H9 (cell line): ENCODE data around the gene TADA3. TPM values are rescaled to one million over a fixed set of nuclear protein-coding genes. Genes with fewer than 3 reads are reported as not detected.

ENCODE experiments used
- DNase-seq: peaks from one replicate; pipeline ENCODE4 v3.0.0-alpha.2; 2017
- H2AFZ ChIP-seq: one replicate; pipeline ENCODE4 v1.6.1; 2013; ENCODE audit warnings: mild to moderate bottlenecking, low read length, control low read depth, moderate library complexity
- H2AK5ac ChIP-seq: 2 replicates; pipeline ENCODE4 v1.6.1; 2013; ENCODE audit warnings: low read length, control low read depth, mixed read lengths; ENCODE audit not compliant: insufficient read length
- H2BK120ac ChIP-seq: one replicate; pipeline ENCODE4 v1.6.1; 2013; ENCODE audit warnings: low read depth, mild to moderate bottlenecking, low read length, control low read depth, inconsistent platforms; ENCODE audit not compliant: poor library complexity, severe bottlenecking
- H2BK12ac ChIP-seq: 2 replicates; pipeline ENCODE4 v1.6.1; 2013; ENCODE audit warnings: low read length, control low read depth, mixed read lengths, low read depth; ENCODE audit not compliant: insufficient read length
- H2BK15ac ChIP-seq: 2 replicates; pipeline ENCODE4 v1.6.1; 2013; ENCODE audit warnings: low read depth, low read length, control low read depth
- H2BK20ac ChIP-seq: one replicate; pipeline ENCODE4 v1.6.1; 2013; ENCODE audit warnings: low read depth, mild to moderate bottlenecking, low read length, control low read depth, inconsistent platforms; ENCODE audit not compliant: poor library complexity, severe bottlenecking
- H2BK5ac ChIP-seq: 2 replicates; pipeline ENCODE4 v1.6.1; 2013; ENCODE audit warnings: low read length, control low read depth, mixed read lengths; ENCODE audit not compliant: insufficient read length
- H3K14ac ChIP-seq: 2 replicates; pipeline ENCODE4 v1.6.1; 2013; ENCODE audit warnings: low read length, control low read depth; ENCODE audit not compliant: insufficient read depth
- H3K18ac ChIP-seq: 2 replicates; pipeline ENCODE4 v1.6.1; 2013; ENCODE audit warnings: low read depth, mild to moderate bottlenecking, mixed read lengths, low read length, control low read depth; ENCODE audit not compliant: insufficient read length
- H3K23ac ChIP-seq: 2 replicates; pipeline ENCODE4 v1.6.1; 2013; ENCODE audit warnings: low read length, control low read depth, mixed read lengths, low read depth; ENCODE audit not compliant: insufficient read length
- H3K23me2 ChIP-seq: 2 replicates; pipeline ENCODE4 v1.6.1; 2013; ENCODE audit warnings: low read depth, mild to moderate bottlenecking, mixed read lengths, low read length, control low read depth; ENCODE audit not compliant: insufficient read length, poor library complexity, severe bottlenecking
- H3K27ac ChIP-seq: 2 replicates; pipeline ENCODE4 v1.5.1; 2013; ENCODE audit warnings: low read length, control low read depth, mixed read lengths, low read depth; ENCODE audit not compliant: insufficient read length
- H3K27me3 ChIP-seq: 2 replicates; pipeline ENCODE4 v1.6.1; 2013; ENCODE audit warnings: low read length, control low read depth, inconsistent platforms; ENCODE audit not compliant: insufficient read depth
- H3K4ac ChIP-seq: 2 replicates; pipeline ENCODE4 v1.6.1; 2013; ENCODE audit warnings: low read depth, mild to moderate bottlenecking, control low read depth, inconsistent platforms, low read length, moderate library complexity
- H3K4me1 ChIP-seq: 2 replicates; pipeline ENCODE4 v1.6.1; 2013; ENCODE audit warnings: low read length, control low read depth, inconsistent platforms; ENCODE audit not compliant: insufficient read depth
- H3K4me2 ChIP-seq: 2 replicates; pipeline ENCODE4 v1.6.1; 2013; ENCODE audit warnings: low read length, control low read depth, mixed read lengths; ENCODE audit not compliant: insufficient read length, insufficient read depth
- H3K56ac ChIP-seq: 2 replicates; pipeline ENCODE4 v1.6.1; 2013; ENCODE audit warnings: low read depth, mild to moderate bottlenecking, mixed read lengths, low read length, control low read depth; ENCODE audit not compliant: insufficient read length
- H3K79me1 ChIP-seq: 2 replicates; pipeline ENCODE4 v1.6.1; 2013; ENCODE audit warnings: low read depth, mild to moderate bottlenecking, moderate library complexity, low read length, control low read depth, inconsistent platforms; ENCODE audit not compliant: insufficient read depth, poor library complexity, severe bottlenecking
- H3K79me2 ChIP-seq: 2 replicates; pipeline ENCODE4 v1.6.1; 2013; ENCODE audit warnings: low read length, control low read depth, inconsistent platforms; ENCODE audit not compliant: insufficient read depth
- H3K9ac ChIP-seq: 2 replicates; pipeline ENCODE4 v1.6.1; 2013; ENCODE audit warnings: low read length, control low read depth, mixed read lengths; ENCODE audit not compliant: insufficient read length; ENCODE audit errors: extremely low read depth
- H3K9me3 ChIP-seq: one replicate; pipeline ENCODE4 v1.6.1; 2013; ENCODE audit warnings: low read depth, low read length, inconsistent platforms; ENCODE audit not compliant: control insufficient read depth
- H3T11ph ChIP-seq: one replicate; pipeline ENCODE4 v1.6.1; 2013; ENCODE audit warnings: mild to moderate bottlenecking, low read length, control low read depth, inconsistent platforms
- H4K20me1 ChIP-seq: one replicate; pipeline ENCODE4 v1.6.1; 2013; ENCODE audit not compliant: control insufficient read depth, insufficient read length, insufficient read depth
- H4K5ac ChIP-seq: 2 replicates; pipeline ENCODE4 v1.6.1; 2013; ENCODE audit warnings: low read depth, mild to moderate bottlenecking, mixed read lengths, low read length, control low read depth; ENCODE audit not compliant: insufficient read length
- H4K8ac ChIP-seq: replicated peaks from 2 replicates; pipeline ENCODE4 v1.6.1; 2013; ENCODE audit warnings: low read length, control low read depth, mixed read lengths, low read depth; ENCODE audit not compliant: insufficient read length
- H4K91ac ChIP-seq: 2 replicates; pipeline ENCODE4 v1.6.1; 2013; ENCODE audit warnings: low read depth, mild to moderate bottlenecking, moderate library complexity, mixed read lengths, low read length, control low read depth; ENCODE audit not compliant: insufficient read length
- H3K27ac Mint-ChIP-seq, 3 experiments: 2 replicates in 2 of 3; 3 replicates in 1 of 3; pipeline ENCODE4 v1.8.0; 2020 to 2021; ENCODE audit warnings: mixed read lengths in 3 of 3, mild to moderate bottlenecking in 1 of 3, moderate library complexity in 1 of 3
- H3K27me3 Mint-ChIP-seq: 2 replicates; pipeline ENCODE4 v1.8.0; 2021; ENCODE audit warnings: low read depth, mild to moderate bottlenecking, moderate library complexity, mixed read lengths
- H3K36me3 Mint-ChIP-seq, 3 experiments: 2 replicates in 2 of 3; 3 replicates in 1 of 3; pipeline ENCODE4 v1.8.0; 2020 to 2021; ENCODE audit warnings: low read depth in 3 of 3, mixed read lengths in 3 of 3; ENCODE audit not compliant: insufficient read depth in 1 of 3
- H3K4me1 Mint-ChIP-seq, 2 experiments: 2 replicates each; pipeline ENCODE4 v1.8.0; 2020; ENCODE audit warnings: mixed read lengths in 2 of 2
- H3K4me3 Mint-ChIP-seq, 2 experiments: 2 replicates in 1 of 2; 3 replicates in 1 of 2; pipeline ENCODE4 v1.8.0; 2020 to 2021; ENCODE audit warnings: mild to moderate bottlenecking in 2 of 2, mixed read lengths in 2 of 2, moderate library complexity in 1 of 2
- H3K9me3 Mint-ChIP-seq, 2 experiments: 2 replicates in 1 of 2; 3 replicates in 1 of 2; pipeline ENCODE4 v1.8.0; 2020; ENCODE audit warnings: mild to moderate bottlenecking in 2 of 2, mixed read lengths in 2 of 2, moderate library complexity in 1 of 2
- WGBS: extraction: QIAGEN DNeasy Blood & Tissue Kit; methylation state at CpG from one replicate; pipeline ENCODE4 v1.1.7; 2013; ENCODE audit warnings: missing lambda C conversion rate, low lambda C conversion rate, mixed read lengths; ENCODE audit not compliant: insufficient read length; ENCODE audit errors: extremely low coverage; 5-methylcytosine and 5-hydroxymethylcytosine counted together
- total RNA-seq: library from RNA; stranded (reverse); gene quantifications from 2 replicates; pipeline ENCODE4 v1.2.1, GENCODE V29; 2021
- TF ChIP-seq, protein P1 (sequence below): fragments of 200-600 bp; sonication (generic); conservative IDR thresholded peaks from 3 replicates; pipeline ENCODE4 v1.8.0; 2021; ENCODE audit warnings: antibody characterized with exemption, mild to moderate bottlenecking

The TADA3 gene
- total RNA-seq, 1 experiment from 2014 or later = 49.8 TPM

DNA sequence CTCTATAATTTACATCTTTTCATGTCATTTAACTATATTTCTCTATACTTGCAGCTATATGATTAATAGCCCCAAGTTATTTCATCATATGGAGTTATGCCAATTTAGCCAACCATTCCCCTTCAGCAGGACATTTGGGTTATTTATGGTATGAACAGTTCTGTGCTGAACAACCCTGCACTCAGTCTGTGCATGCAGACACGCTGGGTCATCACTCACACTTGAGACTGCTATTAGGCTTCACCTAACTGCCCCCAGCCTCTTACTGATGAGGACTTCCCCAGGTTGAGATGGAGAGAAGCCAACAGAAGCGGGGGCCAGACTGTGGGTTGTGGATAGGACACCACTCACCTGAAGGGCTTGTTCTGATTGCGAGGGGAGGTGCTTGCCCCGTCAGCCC is 7.3 kb downstream of the TADA3 start:
- Histone ChIP-seq H2BK12ac (no peak overlapping the region), H3K79me1 (no peaks in the 10 kb centered on the region), H3K27ac (no peak overlapping the region), H3K23me2 (no peaks in the 10 kb centered on the region), H3K4me1 (no peaks in the 10 kb centered on the region), H3K9ac (no peak overlapping the region), H3K27me3 (no peaks in the 10 kb centered on the region), H2AFZ (no peak overlapping the region), H2BK15ac (no peak overlapping the region), H2AK5ac (no peak overlapping the region), H2BK20ac (no peak overlapping the region), H3K14ac (no peak overlapping the region), H3K79me2 (no peaks in the 10 kb centered on the region), H4K91ac (no peak overlapping the region), H3K4ac (no peak overlapping the region), H4K8ac (no peak overlapping the region), H2BK5ac (no peak overlapping the region), H3K9me3 (no peaks in the 10 kb centered on the region), H4K20me1 (no peaks in the 10 kb centered on the region), H4K5ac (no peak overlapping the region), H3K56ac (no peak overlapping the region), H3T11ph (no peak overlapping the region), H3K18ac (no peak overlapping the region), H3K23ac (no peak overlapping the region), H2BK120ac (no peak overlapping the region), H3K4me2 (no peak overlapping the region)
- TF ChIP-seq, protein P1, sequence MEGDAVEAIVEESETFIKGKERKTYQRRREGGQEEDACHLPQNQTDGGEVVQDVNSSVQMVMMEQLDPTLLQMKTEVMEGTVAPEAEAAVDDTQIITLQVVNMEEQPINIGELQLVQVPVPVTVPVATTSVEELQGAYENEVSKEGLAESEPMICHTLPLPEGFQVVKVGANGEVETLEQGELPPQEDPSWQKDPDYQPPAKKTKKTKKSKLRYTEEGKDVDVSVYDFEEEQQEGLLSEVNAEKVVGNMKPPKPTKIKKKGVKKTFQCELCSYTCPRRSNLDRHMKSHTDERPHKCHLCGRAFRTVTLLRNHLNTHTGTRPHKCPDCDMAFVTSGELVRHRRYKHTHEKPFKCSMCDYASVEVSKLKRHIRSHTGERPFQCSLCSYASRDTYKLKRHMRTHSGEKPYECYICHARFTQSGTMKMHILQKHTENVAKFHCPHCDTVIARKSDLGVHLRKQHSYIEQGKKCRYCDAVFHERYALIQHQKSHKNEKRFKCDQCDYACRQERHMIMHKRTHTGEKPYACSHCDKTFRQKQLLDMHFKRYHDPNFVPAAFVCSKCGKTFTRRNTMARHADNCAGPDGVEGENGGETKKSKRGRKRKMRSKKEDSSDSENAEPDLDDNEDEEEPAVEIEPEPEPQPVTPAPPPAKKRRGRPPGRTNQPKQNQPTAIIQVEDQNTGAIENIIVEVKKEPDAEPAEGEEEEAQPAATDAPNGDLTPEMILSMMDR = no peak
- Mint-ChIP-seq H3K36me3 (peaks cover 28 to 84% (median 81%) of the 10 kb centered on the region in 3 experiments; a peak in 6 of 7 replicates), H3K27ac (no peak overlapping the region), H3K4me3 (no peak overlapping the region), H3K9me3 (no peaks in the 10 kb centered on the region), H3K4me1 (no peaks in the 10 kb centered on the region), H3K27me3 (no peaks in the 10 kb centered on the region)
- WGBS = no CpG with 5 or more reads among the region's 4 CpGs
- DNase-seq = no peak
